GM12878 (cell line): ENCODE measurements around the gene PTGIS. TPM values are rescaled to one million over a fixed set of nuclear protein-coding genes. Genes with fewer than 3 reads are reported as not detected.

Experiments used
- ATAC-seq: fragments of 200-7000 bp; cut with Tn5 transposase; 3 replicates; pipeline ENCODE4 v1.9.1; 2020; ENCODE audit warnings: mild to moderate bottlenecking, moderate library complexity
- BruUV-seq: library from RNA; stranded (reverse); fragments of 400-500 nt; replicated peaks from 2 replicates; lab custom pipeline; 2021; lab: Mats Ljungman, UMichigan
- CTCF ChIA-PET: fragments of 300-600 bp; sonication (Branson Sonifier 250); formaldehyde crosslinking; extraction: SDS; loops from one replicate; lab custom pipeline; 2021; ENCODE audit warnings: inconsistent platforms; lab: Yijun Ruan, JAX
- POLR2A ChIA-PET: fragments of 350-600 bp; formaldehyde crosslinking; extraction: SDS; loops from one replicate; lab custom pipeline; 2021; ENCODE audit warnings: inconsistent platforms; lab: Charles Lee
- RAD21 ChIA-PET: fragments of 300-600 bp; sonication (Branson Sonifier 250); formaldehyde crosslinking; loops from one replicate; lab custom pipeline; 2023; ENCODE audit warnings: antibody characterized with exemption; ENCODE audit not compliant: unreplicated experiment; lab: Charles Lee
- SMC1A ChIA-PET: fragments of 300-600 bp; sonication (Branson Sonifier 250); formaldehyde crosslinking; loops from one replicate; lab custom pipeline; 2023; ENCODE audit not compliant: unreplicated experiment, uncharacterized antibody; lab: Charles Lee
- DNase-seq: peaks from one replicate; pipeline ENCODE4 v3.0.0-alpha.2; 2011; ENCODE audit warnings: low read depth, low spot score
- FAIRE-seq: peaks from 3 replicates; lab custom pipeline; 2011; peaks lifted over from hg19 to GRCh38; lab: Jason Lieb, UNC
- H2AFZ ChIP-seq: 2 replicates; pipeline ENCODE4 v1.6.0; 2011; ENCODE audit warnings: low read depth, low read length, control low read depth; ENCODE audit not compliant: control insufficient read depth
- H3K27ac ChIP-seq: 2 replicates; pipeline ENCODE4 v1.5.1; 2011; ENCODE audit warnings: control low read depth; ENCODE audit not compliant: control insufficient read depth, insufficient read depth
- H3K27me3 ChIP-seq, 2 experiments: replicated peaks in 1 of 2; 2 replicates each; pipeline versions ENCODE4 v1.6.0 to v1.6.1; 2011; ENCODE audit warnings: low read length in 1 of 2; ENCODE audit not compliant: control insufficient read depth in 2 of 2, insufficient read depth in 2 of 2
- H3K36me3 ChIP-seq, 2 experiments: 2 replicates each; pipeline ENCODE4 v1.5.1; 2011; ENCODE audit warnings: low read length in 1 of 2; ENCODE audit not compliant: control insufficient read depth in 2 of 2, insufficient read depth in 2 of 2
- H3K4me1 ChIP-seq: 2 replicates; pipeline ENCODE4 v1.6.1; 2011; ENCODE audit warnings: mild to moderate bottlenecking, low read length, moderate library complexity, mixed read lengths; ENCODE audit not compliant: control insufficient read depth, insufficient read depth
- H3K4me2 ChIP-seq: 2 replicates; pipeline ENCODE4 v1.6.0; 2011; ENCODE audit warnings: control low read depth; ENCODE audit not compliant: control insufficient read depth, insufficient read depth
- H3K4me3 ChIP-seq: fragments of 200-600 bp; sonication (generic); 2 replicates; pipeline ENCODE4 v1.5.1; 2016
- H3K79me2 ChIP-seq: 2 replicates; pipeline ENCODE4 v1.6.0; 2011; ENCODE audit warnings: low read length; ENCODE audit not compliant: control insufficient read depth, insufficient read depth
- H3K9ac ChIP-seq: 2 replicates; pipeline ENCODE4 v1.8.0; 2011; ENCODE audit warnings: low read length, control low read depth, mixed read lengths; ENCODE audit not compliant: control insufficient read depth, insufficient read depth
- H3K9me3 ChIP-seq: replicated peaks from 3 replicates; pipeline ENCODE4 v1.5.1; 2011; ENCODE audit warnings: mild to moderate bottlenecking, low read length; ENCODE audit not compliant: control insufficient read depth, insufficient read depth
- H4K20me1 ChIP-seq: 2 replicates; pipeline ENCODE4 v1.6.0; 2011; ENCODE audit not compliant: control insufficient read depth, insufficient read depth
- CEBPB ChIP-seq, 2 experiments: fragments of 150-350 bp in 1 of 2; IDR thresholded peaks; 2 replicates each; pipeline ENCODE4 v1.6.1; 2012 to 2014; ENCODE audit warnings: low read depth in 2 of 2, low read length in 2 of 2, borderline replicate concordance in 1 of 2, inconsistent platforms in 1 of 2
- EZH2 ChIP-seq: IDR thresholded peaks from 2 replicates; pipeline ENCODE4 v1.6.1; 2012; ENCODE audit warnings: low read depth, mild to moderate bottlenecking, control low read depth, inconsistent platforms, low read length, borderline replicate concordance; ENCODE audit not compliant: control insufficient read depth
- GABPA ChIP-seq: IDR thresholded peaks from 2 replicates; pipeline ENCODE4 v1.6.1; 2014; ENCODE audit warnings: antibody characterized with exemption, low read depth, mild to moderate bottlenecking, inconsistent platforms
- HDAC6 ChIP-seq: fragments of 200-600 bp; sonication (generic); IDR thresholded peaks from one replicate; pipeline ENCODE4 v1.8.0; 2017; ENCODE audit warnings: antibody characterized with exemption; ENCODE audit not compliant: unreplicated experiment
- NFYB ChIP-seq: IDR thresholded peaks from 2 replicates; pipeline ENCODE4 v1.6.1; 2011; ENCODE audit warnings: low read depth, mild to moderate bottlenecking, low read length, improper control_type of control experiment, moderate library complexity; ENCODE audit not compliant: insufficient read depth
- RCOR1 ChIP-seq: conservative IDR thresholded peaks from 2 replicates; pipeline ENCODE4 v1.6.1; 2012; ENCODE audit warnings: low read depth, low read length, improper control_type of control experiment
- SMAD5 ChIP-seq: IDR thresholded peaks from 2 replicates; pipeline ENCODE4 v1.6.1; 2016; ENCODE audit warnings: antibody characterized with exemption, low read depth
- SPI1 ChIP-seq: IDR thresholded peaks from 2 replicates; pipeline ENCODE4 v1.6.1; 2011; ENCODE audit warnings: low read depth, mild to moderate bottlenecking, low read length, moderate library complexity, borderline replicate concordance; ENCODE audit not compliant: insufficient read depth
- WRNIP1 ChIP-seq: IDR thresholded peaks from 2 replicates; pipeline ENCODE4 v1.6.1; 2011; ENCODE audit warnings: low read depth, low read length, improper control_type of control experiment, borderline replicate concordance
- ZNF592 ChIP-seq: fragments of 450-650 bp; IDR thresholded peaks from 2 replicates; pipeline ENCODE4 v1.6.1; 2017; ENCODE audit warnings: mild to moderate bottlenecking, moderate library complexity
- WGBS: methylation state at CpG from one replicate; pipeline ENCODE4 v1.1.6; 2016; ENCODE audit warnings: low lambda C conversion rate; ENCODE audit not compliant: insufficient replicate concordance, insufficient coverage; ENCODE audit errors: missing lambda C conversion rate; 5-methylcytosine and 5-hydroxymethylcytosine counted together
- in situ Hi-C: fragments of 300-500 bp; cut with MboI; formaldehyde crosslinking; loops from 9 replicates; pipeline ENCODE4 v1.14.3; 2018; ENCODE audit warnings: mixed read lengths
- intact Hi-C: fragments of 100-400 bp; cut with micrococcal nuclease; formaldehyde crosslinking; loops from one replicate; pipeline ENCODE4 v1.14.2; 2022; ENCODE audit not compliant: unreplicated experiment
- polyA plus RNA-seq, 11 experiments: library from polyadenylated mRNA; depleted of rRNA in 4 of 11; unstranded in 6 of 11; stranded (reverse) in 5 of 11; fragments of >200 nt; fragmentation: Nextera tagmentation in 4 of 11; fragmentation: Illumina TruSeq in 1 of 11; extraction: Ambion mirVana in 4 of 11; extraction: Trizol in 1 of 11; gene quantifications; 1 replicate in 1 of 11; 2 replicates in 10 of 11; pipeline versions ENCODE4 v1.2.1 to v1.2.3, GENCODE V29; 2011 to 2016; ENCODE audit warnings: inconsistent platforms in 2 of 11, missing spikeins in 2 of 11, low read depth in 1 of 11
- total RNA-seq, 4 experiments: library from RNA; depleted of rRNA in 3 of 4; stranded (reverse); fragments of >200 nt in 3 of 4; fragmentation: Illumina TruSeq in 1 of 4; extraction: Trizol in 1 of 4; gene quantifications; 2 replicates each; pipeline versions ENCODE4 v1.2.1 to v1.2.3, GENCODE V29; 2013 to 2021

PTGIS gene
- total and polyA plus RNA-seq, 10 of the 15 experiments (the other 5 are each of a cell fraction or from before 2014, with no cell fraction given) = 0.10 TPM; not detected in 9

- TF ChIP-seq ZNF592 = no peak
- no peak for TF ChIP-seq NFYB
- no peak for TF ChIP-seq EZH2
- no peak for TF ChIP-seq SMAD5
- TF ChIP-seq SPI1 = no peak
- no peak for TF ChIP-seq CEBPB (IDR thresholded peaks at IDR 0.05; ENCODE audit: borderline replicate concordance in 1 of 2, low read depth in 2 of 2, low read length in 2 of 2)
These were observed 35.5 kb downstream of the PTGIS start (continued) for GRCh38 chr20:49532285-49532946.

GRCh38 chr20:49529470-49529869, 38.5 kb downstream of the PTGIS start:
- ChIA-PET CTCF (no interaction called here), POLR2A (no interaction called here), SMC1A (no interaction called here), RAD21 (no interaction called here)
- no peak for ATAC-seq
- no peak overlapping the region for H3K4me2 ChIP-seq
- no TSS peak for BruUV-seq
- H3K27me3 ChIP-seq = no peaks in the 10 kb centered on the region
- H3K4me1 ChIP-seq = peaks cover 2% of the 10 kb centered on the region
- intact Hi-C loops = no loop called here
- H3K36me3 ChIP-seq = no peaks in the 10 kb centered on the region
- H3K9ac ChIP-seq = no peak overlapping the region
- in situ Hi-C loops = no loop called here
- H2AFZ ChIP-seq = no peak overlapping the region
- TF ChIP-seq HDAC6 (no peak), WRNIP1 (no peak), GABPA (no peak), RCOR1 (no peak)
- no peaks in the 10 kb centered on the region; the same call in 1 of the 3 replicates for H3K9me3 ChIP-seq
- no peak for DNase-seq
- H3K27ac ChIP-seq = no peak overlapping the region
- no peak for FAIRE-seq
- WGBS = 45% methylated on average over 5 of the region's 5 CpGs
- no peaks in the 10 kb centered on the region for H4K20me1 ChIP-seq
- no peaks in the 10 kb centered on the region for H3K79me2 ChIP-seq
- no peak overlapping the region for H3K4me3 ChIP-seq
